Raji (cell line): ENCODE data around the gene FKRP.
A peak's percentile ranks its signal among the peaks of the same experiment; 100 is the strongest.

Experiments
- POLR2A ChIP-seq: IDR thresholded peaks from 2 replicates; pipeline ENCODE4 v1.6.1; 2011; ENCODE audit warnings: low read depth, low read length, control low read depth; ENCODE audit not compliant: insufficient read depth

The FKRP gene

DNA sequence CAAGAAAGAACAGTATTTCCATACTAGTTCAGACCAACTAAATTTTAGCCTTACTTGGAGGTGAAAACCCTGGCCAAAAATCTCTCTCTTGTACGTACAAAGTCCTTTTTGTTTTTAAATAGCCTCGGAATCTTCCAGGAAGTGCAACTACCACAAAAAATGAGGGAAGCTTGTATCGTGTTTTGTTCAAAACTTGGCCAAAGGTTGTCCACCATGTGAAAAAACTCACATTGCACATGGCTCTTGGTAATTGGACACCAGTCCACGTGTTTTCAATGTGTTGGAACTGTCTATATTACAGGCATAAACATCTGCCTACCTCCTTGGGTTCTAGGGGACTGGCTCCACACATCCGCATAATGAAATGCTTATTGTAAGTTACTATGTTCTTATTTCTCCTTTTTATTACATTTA is 15.6 kb downstream of the FKRP start:
- no peak for TF ChIP-seq POLR2A

DNA sequence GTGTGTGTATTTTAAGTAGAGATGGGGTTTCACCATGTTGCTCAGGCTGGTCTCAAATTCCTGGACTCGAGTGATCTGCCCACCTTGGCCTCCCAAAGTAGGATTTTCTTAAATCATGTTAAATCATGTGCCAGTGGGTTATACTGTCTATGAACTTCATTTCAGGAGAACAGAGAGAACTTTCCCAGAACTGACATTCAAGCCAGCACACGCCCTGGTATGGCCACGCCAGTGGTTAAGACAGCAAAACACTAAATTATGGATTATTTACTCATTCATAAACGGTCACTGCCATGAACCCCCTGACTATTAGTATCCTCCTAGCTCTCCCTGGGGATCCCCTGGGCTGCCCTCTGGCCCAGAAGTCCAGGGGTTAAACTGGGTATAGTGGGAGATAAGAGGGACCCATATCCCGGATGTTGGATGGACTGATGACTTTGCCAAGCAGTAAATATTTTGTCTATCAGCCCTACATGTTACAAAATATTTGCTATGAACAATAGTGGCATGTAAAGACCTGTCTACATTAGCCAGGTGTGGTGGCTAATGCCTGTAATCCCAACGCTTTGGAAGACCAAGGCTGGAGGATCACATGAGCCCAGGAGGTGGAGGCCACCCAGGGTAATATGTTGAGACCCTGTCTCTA is 16.5 kb downstream of the FKRP start:
- TF ChIP-seq POLR2A = no peak

DNA sequence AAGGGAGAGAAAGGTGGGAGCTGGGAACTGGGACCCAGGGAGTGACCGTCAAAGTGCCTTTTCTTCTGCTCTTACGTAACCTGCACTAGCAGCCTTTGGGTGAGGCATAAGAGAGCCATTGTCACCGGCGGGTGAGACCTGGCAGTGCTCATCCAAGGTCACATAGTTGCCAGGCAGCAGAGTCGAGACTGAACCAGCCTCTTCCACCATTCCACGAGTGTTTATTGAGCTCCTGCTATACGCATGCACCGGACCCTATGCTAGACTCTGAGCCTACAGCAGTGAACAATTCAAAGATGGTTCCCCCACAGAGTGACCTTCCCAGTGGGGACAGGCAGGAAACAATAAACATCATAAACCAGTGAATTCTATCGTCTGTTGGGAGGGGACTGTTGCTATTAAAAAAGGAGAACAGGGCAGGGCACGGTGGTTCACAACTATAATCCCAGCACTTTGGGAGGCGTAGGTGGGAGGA is 19.0 kb downstream of the FKRP start:
- no peak for TF ChIP-seq POLR2A

DNA sequence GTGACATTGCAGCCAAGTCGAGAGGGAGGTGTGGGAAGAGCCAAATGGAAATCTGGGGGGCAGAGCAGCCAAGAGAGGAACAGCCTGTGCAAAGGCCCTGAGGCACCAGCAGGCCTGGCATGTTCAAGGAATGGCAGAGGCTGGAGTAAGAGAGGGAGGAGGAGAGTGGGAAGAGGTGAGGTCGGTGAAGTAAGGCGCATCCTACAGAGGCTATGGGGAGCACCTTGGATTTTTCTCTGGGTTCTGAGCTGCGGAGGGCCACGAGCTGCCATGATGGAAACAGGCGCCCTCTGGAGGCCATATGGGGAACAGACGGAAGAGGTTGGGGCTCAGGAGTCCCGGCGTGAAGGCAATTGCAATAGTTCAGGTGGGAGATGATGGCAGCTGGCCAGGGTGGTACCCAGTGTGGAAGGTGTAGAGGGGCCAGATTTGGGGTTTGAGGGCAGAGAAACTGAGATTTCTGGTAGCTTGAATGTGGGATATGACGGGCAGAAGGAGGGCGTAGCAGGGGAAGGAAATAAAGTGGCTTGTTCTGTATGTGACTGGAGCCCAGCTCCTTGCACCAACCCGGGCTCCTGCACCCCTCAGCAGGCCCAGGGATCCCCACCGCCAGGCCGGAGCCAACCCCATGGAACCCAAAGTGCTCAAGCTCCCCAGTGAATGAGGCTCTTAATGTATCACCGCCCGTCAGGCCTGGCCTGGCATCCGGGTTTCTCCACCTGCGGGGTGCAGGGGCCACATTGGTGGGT is 20.9 kb downstream of the FKRP start:
- TF ChIP-seq POLR2A = no peak

DNA sequence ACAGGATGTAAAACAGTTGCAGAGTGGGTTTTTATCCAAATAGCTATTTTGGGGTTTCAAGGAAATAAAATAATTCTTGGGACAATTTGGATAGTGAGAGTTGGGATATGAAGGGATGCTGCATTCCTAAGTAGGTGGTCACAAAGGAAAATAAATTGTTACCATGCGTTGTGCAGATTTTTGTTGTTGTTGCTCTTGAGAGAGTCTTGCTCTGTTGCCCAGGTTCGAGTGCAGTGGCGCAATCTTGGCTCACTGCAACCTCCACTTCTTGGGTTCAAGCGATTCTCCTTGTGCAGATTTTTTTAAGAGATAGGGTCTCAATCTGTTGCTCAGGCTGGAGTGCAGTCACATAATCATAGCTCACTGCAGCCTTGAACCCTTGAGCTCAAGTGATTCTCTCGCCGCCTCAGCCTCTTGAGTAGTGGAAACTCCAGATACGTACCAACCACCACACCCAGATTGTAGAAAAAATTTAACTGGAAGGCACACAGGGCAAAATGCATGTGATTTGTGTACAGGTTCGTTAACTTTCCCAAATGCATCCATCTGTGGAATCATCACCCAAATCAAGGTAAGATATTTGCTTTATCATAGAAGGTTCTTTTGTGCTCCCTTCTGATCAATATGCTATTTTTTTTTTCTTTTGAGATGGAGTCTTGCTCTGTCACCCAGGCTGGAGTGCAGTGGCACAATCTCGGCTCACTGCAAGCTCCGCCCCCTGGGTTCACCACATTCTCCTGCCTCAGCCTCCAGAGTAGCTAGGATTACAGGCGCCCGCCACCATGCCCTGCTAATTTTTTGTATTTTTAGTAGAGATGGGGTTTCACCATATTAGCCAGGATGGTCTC is 26.5 kb downstream of the FKRP start:
- TF ChIP-seq POLR2A = no peak

DNA sequence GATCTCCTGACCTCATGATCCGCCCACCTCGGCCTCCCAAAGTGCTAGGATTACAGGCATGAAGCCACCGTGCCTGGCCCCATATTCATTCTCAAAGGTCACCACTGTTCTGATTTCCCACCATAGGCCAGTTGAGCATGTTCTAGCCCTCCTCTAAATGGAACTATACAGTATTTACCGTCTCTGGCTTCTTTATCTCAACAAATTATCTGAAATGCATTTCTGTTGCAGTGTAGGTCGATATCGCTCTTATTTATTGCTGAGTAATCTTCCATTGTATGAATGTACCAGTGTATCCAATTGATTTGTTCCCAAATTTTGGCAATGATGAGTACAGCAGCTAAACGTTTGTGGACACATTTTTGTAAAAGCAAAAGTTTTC is 27.2 kb downstream of the FKRP start:
- TF ChIP-seq POLR2A = no peak

DNA sequence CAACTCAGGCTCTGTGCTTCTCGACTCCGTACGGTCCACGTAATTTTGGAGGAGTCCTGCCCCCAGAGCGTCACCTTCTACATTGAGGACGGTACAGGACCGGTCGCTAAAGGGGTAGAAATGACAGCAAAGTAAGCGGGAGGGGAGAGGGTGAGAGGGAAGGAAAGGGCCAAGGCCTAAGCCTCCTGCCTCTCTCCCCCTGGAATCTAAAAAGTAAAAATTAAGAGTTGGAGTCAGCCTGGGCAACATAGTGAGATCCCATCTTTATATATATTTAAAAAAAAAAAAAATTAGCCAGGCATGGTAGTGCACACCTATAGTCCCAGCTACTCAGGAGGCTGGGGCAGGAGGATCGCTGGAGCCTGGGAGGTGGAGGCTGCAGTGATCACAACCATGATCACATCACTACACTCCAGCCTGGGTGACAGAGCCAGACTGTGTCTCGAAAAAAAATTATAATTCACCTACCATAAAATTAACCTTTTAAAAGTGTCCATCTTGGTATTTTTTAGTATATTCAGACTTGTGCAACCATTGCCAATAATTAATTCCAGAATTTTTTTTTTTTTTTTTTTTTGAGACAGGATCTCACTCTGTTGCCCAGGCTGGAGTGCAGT is 29.9 kb downstream of the FKRP start:
- TF ChIP-seq POLR2A = no peak

DNA sequence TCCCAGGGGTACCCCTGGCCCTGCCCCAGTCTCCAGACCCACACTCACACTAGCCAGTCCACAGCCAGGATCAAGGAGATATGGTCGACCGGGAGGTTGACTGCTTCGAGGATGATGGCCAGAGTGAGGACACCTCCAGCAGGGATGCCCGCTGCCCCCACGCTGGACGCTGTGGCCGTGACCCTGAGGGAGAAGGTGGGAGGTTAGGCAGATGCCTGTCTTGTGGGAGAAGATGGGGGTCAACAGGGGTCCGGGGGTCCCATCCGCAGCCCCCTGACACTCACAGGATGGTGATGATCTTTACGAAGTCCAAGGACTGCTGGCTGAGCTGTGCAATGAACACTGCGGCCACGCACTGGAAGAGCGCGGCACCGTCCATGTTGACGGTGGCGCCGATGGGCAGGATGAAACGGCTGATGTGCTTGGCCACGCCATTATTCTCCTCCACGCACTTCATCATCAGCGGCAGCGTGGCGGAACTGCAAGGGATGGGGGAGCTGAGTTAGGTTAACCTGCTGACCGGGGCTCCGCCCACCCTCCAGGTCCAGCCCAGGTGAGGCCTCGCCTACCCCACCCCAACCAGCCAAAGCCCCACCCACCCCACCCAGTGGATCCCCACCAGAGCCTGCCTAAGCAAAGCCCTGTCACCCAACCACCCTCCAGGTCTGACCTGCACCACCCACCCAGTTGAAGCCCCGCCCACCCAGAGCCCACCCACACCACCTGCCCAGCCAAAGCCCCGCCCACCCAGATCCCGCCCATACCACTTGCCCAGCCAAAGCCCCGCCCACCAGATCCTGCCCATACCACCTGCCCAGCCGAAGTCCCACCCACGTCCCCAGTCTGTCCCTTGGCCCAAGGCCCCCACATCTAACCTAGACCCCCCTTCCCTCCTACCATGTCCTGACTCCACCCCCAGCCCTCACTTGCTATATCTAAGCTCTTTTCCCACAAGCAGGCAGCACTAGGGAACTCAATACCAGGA is 31.4 kb downstream of the FKRP start:
- no peak for TF ChIP-seq POLR2A

DNA sequence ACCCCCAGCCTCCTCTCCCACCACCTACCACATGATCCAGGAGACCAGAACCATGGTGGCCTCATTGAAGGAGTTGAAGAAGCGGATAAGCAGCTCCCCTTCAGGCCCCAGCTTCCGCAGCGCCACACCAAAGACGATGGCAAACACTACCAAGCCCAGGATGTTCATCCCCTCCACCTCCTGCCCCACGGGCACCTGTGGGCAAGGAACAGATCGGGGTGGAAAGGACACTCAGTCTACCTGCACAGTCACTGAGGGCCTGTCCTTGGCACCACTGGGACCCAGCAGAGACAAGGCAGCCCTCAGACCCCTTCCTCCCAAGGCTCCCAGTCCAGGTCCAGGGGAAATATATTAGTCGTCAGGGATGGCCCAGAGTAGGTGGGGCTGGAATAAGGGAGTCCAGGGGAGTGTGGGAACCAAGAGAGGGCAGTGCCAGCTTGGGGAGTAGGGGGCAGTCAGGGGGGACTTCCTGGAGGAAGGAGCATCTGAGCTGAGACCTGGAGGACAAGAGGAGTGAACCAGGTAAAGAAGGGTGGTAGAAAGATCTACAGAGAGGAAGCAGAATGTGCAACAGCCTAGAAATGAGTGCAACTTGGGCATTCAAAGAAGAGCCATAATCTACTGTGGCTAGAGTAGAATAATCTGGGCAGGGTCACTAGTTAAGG is 36.6 kb downstream of the FKRP start:
- no peak for TF ChIP-seq POLR2A

DNA sequence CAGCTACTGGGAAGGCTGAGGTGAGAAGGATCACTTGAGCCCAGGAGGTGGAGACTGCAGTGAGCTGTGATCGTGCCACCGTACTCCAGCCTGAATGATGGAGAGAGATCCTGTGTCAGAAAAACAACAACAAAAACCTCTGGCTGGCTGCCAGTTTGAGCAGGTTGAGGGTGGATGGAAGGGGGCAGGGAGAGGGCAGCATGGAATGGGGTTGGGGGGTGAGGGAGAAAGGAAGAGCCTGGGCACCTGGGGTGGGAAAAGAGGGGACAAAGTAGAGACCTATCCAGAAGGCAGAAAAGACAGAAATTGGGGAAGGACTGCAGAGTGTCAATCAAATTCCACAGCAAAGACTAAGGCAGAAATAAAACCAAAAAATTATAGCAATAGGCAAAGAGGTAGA is 37.8 kb downstream of the FKRP start:
- TF ChIP-seq POLR2A = no peak

DNA sequence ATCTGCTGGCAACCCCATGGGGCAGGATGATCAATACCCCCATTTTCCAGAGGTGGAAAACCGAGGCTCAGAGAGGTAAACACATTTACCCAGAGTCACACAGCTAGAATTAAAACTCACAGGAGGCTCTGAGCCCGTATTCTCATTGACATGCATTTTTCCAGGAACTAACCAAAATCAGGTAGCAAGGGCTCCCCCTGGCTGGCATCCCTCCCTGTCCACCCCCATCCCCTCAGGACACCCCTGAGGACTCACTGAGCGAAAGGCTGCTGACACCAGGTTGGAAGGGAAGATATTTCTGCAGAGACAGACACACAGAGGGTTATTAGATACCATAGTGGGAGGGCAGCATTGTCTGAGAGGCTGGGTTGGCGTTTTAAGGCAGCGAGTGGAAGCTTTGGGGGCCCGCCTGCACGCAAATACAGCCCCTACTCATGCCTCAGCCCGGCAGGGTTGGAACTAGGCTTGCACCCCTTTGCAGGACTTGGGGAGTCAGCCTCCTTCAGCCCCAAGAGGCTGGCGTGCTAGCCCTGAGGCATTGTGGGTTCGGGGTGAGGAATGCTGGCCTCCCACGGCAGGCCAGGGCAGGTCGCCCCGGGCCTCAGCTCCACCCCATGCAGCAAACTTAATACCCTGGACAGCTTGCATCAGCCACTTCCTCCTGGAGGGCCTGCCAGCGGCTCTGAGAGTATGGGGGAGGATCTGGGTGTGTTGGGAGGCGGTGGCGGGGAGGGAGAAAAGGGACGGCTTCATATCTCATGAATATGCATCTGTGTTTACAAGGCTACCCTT is 38.6 kb downstream of the FKRP start:
- peak; percentile 55 for TF ChIP-seq POLR2A

DNA sequence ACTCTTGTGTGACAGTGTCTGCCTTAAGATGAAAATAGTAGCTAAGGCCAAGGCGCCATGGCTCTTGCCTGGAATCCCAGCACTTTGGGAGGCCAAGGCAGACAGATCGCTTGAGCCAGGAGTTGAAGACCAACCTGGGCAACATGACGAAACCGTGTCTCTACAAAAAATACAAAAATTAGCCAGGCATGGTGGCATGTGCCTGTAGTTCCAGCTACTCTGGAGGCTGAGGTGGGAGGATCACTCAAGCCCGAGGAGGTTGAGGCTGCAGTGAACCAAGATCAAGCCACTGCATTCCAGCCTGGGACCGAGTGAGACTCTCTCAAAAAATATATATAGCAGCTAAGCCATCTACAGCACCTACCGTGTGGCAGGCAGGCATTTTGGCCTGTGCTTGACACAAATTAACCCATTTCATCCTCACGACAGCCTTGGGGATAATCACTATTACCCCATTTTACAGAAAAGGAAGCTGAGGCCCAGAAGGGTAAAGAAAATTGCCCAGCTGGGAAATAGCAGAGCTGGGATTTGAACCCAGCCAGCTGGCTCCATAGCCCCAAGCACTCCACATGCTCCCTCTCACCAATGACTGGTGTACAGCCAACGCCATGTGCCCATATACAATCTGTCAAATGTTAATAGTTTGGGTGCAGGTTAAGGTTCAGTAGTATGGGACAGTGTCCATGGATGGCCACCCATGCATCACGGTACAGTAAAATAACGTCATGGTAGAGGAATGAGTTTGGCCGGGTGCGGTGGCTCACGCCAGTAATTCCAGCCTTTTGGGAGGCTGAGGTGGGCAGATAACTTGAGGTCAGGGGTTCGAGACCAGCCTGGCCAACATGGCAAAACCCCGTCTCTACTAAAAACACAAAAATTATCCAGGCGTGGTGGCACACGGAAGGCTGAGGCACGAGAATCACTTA is 39.5 kb downstream of the FKRP start:
- no peak; the same call in 1 of the 2 replicates for TF ChIP-seq POLR2A
